GM19240 (cell line): ENCODE results near the gene MTA1.

Source experiments
- DNase-seq: peaks from one replicate; pipeline ENCODE4 v3.0.0; 2011; ENCODE audit warnings: low spot score; ENCODE audit not compliant: insufficient read length

Gene MTA1

DNA sequence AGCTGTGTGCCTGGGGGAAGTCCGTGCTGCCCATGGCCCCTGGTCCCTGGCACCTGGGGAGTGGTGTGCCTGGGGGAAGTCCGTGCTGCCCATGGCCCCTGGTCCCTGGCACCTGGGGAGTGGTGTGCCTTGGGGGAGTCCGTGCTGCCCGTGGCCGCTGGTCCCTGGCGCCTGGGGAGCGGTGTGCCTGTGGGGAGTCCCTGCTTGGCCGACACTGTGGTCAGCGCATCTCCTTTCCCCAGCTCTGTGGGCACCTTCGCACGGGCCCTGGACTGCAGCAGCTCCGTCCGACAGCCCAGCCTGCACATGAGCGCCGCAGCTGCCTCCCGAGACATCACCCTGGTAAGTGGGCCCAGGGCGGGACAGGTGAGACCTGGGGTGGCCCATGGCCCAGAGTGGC, 40.5 kb downstream of the MTA1 start:
- no peak for DNase-seq

DNA sequence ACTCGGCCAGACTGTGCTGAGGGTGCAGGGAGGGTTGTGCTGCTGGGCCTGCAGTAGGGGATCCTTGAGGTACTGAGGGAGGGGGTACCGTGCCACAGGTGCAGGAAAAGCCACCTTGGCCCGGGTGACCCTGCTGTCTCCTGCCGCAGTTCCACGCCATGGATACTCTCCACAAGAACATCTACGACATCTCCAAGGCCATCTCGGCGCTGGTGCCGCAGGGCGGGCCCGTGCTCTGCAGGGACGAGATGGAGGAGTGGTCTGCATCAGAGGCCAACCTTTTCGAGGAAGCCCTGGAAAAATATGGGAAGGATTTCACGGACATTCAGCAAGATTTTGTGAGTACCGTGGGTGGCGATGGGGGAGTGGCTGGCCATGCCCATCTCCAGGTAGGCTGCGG, 41.0 kb downstream of the MTA1 start:
- no peak for DNase-seq

DNA sequence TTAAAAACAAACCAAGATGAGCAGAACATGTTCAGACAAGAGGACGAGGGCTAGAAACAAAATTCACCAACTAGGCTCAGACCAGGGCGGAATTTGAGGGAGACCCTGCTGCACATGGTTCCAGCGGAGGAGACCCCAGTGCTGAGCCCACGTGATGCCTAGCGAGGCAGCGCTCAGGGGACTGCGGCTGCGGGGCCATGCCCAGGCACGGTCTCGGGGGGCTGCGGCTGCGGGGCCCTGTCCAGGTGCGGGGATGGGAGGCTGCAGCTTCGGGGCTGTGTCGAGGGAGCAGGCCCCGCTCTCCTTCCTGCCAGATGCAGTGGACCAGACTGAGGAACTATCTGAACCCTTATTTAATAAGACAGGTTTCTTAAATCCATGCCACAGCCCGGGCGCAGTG, 42.3 kb downstream of the MTA1 start:
- DNase-seq = no peak

DNA sequence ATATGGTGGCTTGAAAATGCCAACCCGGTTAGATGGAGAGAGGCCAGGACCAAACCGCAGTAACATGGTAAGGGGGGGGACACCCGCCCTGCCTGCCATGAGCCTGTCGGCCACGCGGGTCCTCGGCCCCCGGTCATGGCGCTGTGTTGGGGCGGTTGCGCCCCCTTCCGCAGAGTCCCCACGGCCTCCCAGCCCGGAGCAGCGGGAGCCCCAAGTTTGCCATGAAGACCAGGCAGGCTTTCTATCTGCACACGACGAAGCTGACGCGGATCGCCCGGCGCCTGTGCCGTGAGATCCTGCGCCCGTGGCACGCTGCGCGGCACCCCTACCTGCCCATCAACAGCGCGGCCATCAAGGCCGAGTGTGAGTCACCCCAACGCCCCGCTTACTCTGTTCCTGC, 44.9 kb downstream of the MTA1 start:
- DNase-seq = no peak

DNA sequence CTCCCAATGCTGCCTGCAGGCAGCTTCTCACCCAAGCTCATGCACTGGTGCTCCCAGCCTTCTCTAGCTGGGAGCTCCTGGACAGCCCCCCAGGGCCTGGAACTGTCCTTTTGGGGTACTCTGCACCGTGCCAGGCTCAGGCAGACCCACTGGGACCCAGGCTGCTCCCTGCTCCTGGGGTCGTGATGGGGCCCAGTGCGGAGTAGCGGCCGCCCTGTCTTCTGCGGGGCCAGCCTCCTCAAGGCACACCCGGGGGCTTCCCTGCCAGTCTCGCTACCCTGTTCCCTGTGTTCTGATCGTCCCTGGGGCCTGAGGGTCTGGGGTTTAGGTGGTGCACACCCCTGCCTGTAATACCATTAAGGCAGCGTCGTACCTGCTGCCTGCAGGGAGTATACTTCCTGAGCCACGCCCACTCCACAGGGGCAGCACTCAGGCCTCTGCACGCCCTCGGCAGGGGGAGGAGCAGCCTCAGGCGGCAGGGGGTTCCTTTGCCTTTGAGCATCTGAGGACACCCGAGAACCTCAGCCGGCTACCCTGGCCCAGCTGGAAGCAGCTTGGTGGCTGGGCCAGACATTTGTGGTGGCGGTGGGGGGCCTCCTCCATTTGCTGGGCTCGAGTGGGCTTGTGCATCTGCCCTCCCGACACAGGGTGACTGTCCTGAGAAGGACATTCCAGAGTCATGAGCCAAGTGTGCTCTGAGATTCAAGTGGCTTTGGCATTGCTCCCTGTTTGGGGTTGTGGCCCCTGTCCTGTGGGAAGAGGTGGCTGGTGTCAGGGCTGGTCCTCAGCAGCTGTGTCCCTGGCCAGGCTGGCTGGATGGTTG, 45.8 kb downstream of the MTA1 start:
- no peak for DNase-seq

DNA sequence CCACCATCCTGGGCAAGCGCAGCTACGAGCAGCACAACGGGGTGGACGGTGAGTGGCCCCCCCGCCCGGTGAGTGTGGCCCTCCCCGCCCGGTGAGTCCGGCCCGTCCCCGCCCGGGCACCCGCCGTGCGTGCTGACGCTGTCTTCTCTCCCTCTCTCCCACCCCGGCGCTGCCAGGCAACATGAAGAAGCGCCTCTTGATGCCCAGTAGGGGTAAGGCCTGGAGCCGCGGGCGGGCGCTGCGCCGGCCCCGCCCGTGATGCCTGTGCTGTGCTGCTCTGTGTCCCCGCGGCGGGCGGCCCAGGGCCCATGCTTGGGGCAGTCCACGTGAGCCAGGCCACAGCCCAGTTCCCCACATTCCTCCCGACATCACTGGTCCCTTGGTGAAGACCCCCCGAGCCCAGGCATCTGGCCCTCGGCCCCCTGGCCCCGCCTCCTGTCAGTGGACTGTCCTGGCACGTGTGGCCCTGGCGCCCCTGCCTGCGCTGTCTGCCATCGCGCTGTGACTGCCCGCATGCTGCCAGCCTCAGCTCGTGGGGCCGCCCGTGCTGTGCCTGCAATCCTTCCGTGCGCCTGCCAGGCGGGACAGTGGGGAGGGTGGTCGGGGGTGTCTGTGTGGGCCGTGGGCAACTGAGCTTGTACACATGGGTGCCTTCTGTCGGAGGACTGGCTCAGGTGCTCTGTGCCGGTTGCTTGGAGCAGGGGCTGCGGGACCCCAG, 47.1 kb downstream of the MTA1 start:
- no peak for DNase-seq

DNA sequence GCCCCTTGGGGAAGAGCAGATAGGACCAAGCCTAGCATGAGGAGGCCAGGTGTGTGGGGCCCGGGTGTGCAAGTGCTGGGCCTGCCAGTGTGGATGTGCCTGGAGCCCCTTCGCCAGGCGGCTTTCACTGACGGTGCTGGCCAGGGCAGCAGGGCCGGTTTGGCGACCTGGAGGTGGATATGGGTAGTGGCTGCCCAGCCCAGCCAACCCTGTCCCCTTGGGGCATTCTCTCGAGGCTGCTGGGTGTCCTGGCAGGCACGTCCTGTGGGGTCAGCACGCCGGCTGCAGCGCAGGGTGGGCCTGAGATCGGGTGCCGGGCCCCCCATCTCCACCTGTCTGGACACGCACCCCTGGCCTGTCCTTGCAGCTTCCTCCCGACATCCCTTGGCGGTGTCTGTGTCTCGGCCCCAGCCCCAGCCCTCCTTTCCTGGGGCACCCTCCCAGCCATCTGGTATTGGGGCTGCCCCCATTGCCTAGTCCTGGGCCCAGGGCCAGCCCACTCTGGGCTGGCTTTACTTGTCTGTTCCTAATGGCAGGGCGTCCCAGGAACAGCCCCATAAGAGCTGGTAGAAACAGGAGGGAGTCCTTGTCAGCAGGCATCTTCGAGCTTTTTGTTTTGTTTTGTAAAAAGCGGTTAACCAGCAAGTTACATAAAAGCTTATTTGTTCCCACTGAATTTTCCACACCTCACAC, 47.8 kb downstream of the MTA1 start:
- DNase-seq = no peak

DNA sequence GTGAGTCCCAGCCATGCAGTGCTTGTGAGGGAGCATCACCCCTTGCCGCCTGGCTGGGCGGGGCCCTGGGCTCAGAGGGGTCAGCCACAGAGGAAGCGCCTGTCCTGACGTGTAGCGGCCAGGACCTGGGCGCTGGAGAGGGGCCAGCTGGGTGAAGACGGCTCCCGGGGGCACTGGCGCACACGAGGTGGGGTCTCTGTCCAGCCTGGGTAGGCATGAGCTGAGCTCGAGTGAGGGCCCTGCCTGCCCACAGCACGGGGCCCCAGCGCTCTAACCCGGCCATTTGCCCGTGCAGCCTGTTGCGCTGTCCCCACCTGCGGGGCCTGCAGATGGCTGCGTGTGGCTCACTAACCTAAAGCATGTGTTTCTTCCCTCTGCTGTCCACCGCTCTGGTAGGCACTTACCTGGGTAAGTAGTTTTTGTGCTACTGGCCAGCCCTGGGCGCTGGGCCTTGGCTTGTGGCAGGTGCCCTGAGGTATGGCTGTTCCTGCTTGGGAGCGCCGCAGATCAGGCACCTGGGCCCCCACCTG, 48.4 kb downstream of the MTA1 start:
- DNase-seq = no peak

DNA sequence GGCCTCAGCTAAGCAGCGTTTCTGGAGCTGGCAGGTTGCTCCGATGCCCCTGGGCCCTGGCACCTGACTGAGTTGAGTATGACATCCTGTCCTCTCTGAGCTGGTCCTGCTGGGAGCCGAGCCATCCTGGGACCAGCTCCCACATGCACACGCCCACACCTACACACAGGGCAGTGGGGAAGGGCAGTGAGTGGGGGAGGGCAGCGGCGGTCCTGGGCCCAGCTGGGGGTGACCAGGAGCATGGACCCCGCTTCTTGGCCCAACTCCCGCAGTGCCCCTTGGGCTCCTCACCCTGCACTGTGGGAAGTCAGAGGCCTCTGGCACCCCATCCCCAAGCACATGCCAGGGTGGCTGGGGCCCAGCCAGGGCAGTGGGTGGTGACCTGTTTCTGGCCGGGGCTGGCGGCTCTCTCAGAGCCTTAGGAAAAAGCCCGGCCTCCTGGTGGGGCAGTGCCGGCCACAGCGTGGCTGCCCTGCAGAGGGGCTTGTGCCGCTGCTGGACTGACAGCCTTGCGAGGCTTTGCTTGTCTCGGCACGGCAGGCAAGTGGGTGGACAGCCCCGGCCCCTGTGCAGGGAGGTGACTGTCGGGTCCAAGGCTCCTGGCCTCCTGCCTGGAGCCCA, 49.1 kb downstream of the MTA1 start:
- DNase-seq = no peak

DNA sequence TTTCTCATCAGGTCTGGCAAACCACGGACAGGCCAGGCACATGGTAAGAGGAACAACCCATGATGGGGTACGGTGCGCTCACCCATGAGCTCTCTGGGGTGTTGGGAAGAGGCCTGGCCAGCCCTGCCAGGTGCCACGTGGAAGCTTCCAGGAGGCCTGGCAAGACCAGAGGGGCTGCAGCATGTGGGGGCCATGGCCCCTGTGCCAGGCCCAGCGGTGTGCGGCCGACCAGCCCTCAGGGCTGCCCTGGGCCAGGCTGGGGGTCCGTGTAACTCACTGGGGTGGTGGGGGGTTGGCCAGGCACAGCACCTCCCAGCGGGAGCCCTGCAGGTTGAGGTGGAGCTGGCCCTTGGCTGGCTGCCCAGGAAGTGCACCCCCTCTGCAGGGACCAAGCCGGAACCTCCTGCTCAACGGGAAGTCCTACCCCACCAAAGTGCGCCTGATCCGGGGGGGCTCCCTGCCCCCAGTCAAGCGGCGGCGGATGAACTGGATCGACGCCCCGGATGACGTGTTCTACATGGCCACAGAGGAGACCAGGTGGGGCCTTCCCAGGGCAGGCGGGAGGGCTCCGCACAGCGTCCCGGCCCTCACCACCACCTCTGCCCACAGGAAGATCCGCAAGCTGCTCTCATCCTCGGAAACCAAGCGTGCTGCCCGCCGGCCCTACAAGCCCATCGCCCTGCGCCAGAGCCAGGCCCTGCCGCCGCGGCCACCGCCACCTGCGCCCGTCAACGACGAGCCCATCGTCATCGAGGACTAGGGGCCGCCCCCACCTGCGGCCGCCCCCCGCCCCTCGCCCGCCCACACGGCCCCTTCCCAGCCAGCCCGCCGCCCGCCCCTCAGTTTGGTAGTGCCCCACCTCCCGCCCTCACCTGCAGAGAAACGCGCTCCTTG, 50.1 kb downstream of the MTA1 start:
- no peak for DNase-seq

DNA sequence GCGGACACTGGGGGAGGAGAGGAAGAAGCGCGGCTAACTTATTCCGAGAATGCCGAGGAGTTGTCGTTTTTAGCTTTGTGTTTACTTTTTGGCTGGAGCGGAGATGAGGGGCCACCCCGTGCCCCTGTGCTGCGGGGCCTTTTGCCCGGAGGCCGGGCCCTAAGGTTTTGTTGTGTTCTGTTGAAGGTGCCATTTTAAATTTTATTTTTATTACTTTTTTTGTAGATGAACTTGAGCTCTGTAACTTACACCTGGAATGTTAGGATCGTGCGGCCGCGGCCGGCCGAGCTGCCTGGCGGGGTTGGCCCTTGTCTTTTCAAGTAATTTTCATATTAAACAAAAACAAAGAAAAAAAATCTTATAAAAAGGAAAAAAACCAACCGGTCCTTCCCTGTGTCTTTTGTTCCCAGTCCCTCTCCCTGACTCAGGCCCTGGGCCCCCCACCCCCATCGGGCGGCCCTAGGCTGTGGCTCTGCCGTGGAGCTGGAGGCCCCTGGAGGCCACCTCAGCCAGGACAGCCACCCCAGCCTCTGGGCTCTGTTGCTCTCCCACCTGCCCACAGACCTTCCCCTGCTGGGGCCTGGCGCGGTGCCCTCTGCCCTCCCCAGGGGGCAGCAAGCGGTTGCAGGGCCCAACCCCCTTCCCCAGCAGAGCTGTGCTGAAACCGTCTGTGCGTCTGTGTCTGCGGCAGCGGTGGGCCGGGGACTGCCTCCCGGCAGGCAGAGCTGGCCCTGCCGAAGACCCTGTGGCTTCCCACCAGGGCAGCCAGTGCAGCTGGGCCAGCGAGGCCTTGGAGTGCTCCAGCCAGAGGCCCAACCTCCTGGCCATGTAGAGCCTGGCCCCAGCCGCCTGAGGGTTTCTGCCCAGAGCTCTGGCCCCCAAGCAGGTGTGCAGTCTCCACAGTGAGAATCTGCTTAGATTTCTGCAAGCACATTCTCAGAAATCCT, 51.0 kb downstream of the MTA1 start:
- no peak for DNase-seq

DNA sequence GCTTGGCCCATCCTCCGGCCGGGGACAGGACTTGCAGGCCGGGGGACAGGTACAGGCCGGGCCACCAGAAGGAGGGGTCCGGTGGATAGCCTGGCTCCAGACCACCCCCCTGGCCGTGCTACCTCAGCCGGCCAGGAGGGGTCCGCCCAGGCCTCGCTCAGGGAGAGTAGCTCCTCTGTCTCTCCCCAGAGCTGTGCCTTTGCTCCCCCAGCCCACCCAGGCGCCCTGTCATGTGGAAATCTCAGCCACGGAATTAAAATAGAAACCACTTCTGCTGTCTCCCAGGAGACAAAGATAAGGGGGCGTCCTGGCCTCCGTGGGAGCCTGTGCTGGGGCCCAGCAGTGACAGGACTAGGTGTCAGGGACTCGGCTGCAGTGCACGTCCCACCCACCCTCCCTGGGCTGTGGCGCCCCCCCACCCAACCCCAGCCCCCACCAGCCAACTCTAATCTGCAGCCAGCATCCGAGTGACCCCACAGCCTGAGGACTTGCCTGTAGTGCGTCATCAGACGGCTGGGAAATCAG, 51.7 kb downstream of the MTA1 start:
- DNase-seq = no peak

DNA sequence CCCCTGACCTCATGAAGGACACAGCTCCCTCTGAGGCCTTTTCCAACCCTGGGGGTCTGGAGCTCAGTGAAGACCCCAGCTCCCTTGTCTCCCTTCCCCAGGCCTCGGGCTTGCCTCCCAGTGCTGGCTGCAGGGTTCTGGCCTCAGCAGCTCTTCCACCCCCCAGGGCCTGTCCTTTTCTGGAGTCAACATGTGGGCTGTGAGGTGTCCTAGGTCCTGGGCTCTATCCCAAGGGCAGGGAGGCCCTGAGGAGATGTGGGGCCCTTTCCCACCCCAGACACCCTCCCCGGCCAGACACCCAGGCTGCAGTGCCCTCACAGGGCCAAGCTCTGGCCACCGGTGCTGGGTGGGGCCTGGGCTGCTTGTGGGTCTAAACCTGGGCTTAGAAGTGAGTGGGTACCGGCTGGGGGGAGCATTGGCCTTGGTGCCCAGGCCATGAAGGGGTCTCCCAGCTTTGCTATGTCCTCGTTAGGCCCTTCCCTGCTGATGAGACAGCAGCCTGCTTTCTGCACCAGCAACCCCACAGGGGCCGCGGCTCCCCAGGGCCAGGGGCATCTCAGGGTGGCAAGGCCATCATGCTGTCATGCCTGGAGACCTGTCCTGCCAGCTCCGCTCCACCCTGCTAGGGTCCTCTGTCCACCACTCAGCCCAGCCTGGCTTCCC, 52.3 kb downstream of the MTA1 start:
- no peak for DNase-seq

DNA sequence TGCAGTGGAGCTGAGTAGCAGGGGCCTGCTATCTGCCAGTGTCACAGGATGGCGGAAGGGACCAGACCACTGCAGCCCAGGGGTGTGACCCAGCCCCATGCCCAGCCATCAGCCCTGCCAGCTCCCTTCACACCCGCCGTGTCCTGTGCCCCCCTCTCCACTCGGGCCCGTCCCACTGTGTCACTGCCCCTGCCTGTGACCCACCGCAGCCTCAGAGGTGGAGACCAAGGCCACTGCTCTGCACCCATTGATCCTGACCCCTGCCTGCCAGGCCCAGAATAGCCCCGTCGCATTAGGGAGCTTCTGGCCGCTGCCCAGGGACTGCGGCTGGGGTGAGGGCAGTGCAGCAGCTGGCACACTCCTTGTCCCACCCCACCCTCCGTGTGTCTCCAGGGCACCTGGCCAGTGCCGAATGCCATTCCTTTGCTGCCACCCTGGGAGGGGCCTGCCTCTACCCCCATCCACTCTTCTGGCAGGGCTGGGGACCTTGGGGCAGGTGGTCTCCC, 52.9 kb downstream of the MTA1 start:
- DNase-seq = no peak

DNA sequence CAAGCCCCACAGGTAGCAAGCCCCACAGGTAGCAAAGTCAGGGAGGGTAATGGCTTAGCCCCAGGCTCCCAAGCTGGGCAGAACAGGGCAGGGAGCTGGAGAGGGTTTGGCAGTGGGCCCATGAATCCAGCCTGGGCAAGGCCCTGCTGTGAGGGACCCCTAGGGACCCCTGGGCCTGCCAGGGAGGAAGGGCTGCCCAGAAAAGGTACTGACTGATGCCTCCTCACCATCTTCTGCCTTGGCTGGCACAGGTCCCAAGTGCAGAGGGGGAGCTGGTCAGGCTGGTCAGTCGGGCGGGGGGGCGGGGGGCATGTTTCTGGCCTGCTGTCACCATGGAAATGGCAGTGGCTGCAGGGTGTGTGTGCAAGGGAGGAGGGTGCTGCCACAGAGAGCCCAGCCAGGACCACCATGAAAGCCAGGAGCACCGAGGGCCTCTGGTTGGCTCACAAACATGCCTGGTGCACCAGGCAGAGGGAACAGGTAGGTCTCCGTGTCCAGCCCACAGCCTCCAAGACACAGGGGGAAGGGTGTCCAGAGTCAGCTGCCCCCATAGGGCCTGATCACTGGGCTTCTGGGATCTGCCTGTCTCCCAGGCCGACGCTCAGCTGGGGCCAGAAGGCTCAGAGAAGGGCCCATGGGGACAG, 53.5 kb downstream of the MTA1 start:
- no peak for DNase-seq

DNA sequence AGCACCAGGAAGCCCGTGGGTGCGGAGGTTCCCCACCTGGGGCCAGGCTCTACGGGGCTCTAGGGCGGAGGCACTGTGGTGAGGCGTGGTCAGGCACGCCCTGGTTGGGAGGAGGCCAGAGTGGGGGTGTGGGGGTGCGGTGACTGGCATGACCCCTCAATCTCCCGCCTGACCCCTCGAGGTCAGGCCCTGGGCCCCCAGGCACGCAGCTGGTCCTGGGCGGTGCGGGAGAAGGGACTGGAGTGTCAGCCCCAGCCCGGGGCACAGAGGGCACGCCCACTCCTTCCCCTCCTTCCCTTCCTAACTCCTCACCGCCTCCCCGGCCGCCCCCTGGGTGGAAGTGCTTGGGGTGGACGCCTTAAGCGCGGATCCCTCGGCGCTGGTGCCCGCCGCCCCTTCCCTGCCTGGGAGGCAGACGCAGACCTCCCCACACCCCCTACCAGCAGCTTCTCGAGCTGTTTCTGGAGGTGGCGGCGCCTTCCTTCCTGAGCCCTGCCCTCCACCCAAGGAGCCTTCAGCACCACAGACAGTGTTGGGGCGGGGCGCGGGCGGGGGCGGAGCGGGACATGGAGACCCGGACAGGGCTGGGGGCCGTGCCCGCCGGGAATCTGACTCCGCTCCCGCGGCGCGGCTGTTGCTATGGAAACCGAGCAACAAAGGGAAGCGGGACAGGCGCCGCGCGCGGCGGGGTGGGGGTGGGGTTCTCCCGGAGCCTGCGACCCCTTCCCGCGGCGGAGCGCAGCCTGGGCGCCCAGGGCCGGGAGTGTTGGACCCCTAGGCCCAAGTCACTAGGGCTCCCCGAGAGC, 54.3 kb downstream of the MTA1 start:
- DNase-seq = no peak
